Esophagus muscularis mucosa (tissue), 4 donors: ENCODE measurements around the gene PFKL. TPM values are rescaled to one million over a fixed set of nuclear protein-coding genes. Genes with fewer than 3 reads are reported as not detected.

Experiments used
- DNase-seq: peaks from one replicate; pipeline ENCODE4 v3.0.0-alpha.2; 2017; ENCODE audit errors: extremely low spot score
- H3K27ac ChIP-seq, 4 donors: fragments of 200-600 bp; sonication (generic); replicated peaks in 1 of 4; 1 replicate in 3 of 4; 2 replicates in 1 of 4; pipeline ENCODE4 v1.5.1; 2016 to 2019; ENCODE audit warnings: mild to moderate bottlenecking in 1 of 4
- H3K27me3 ChIP-seq, 4 donors: fragments of 200-600 bp; sonication (generic); one replicate each; pipeline versions ENCODE4 v1.5.1 to v1.6.0; 2016 to 2019
- H3K36me3 ChIP-seq, 4 donors: fragments of 200-600 bp; sonication (generic); one replicate each; pipeline ENCODE4 v1.5.1; 2016 to 2019
- H3K4me1 ChIP-seq, 4 donors: fragments of 200-600 bp; sonication (generic); one replicate each; pipeline ENCODE4 v1.5.1; 2016 to 2019
- H3K4me3 ChIP-seq, 4 donors: fragments of 200-600 bp; sonication (generic); 1 replicate in 2 of 4; 2 replicates in 2 of 4; pipeline ENCODE4 v1.5.1; 2016 to 2019; ENCODE audit warnings: mild to moderate bottlenecking in 4 of 4, moderate library complexity in 1 of 4
- H3K9me3 ChIP-seq, 4 donors: fragments of 200-600 bp; sonication (generic); 1 replicate in 3 of 4; 2 replicates in 1 of 4; pipeline ENCODE4 v1.5.1; 2016 to 2019
- EP300 ChIP-seq: sonication (generic); formaldehyde crosslinking; IDR thresholded peaks from one replicate; pipeline ENCODE4 v1.6.1; 2017; ENCODE audit warnings: antibody characterized with exemption
- POLR2A ChIP-seq: fragments of 450-650 bp; IDR thresholded peaks from one replicate; pipeline ENCODE4 v1.6.1; 2017; ENCODE audit warnings: antibody characterized with exemption, moderate library complexity, mild to moderate bottlenecking, low read depth
- POLR2AphosphoS5 ChIP-seq, 2 donors: sonication (generic); formaldehyde crosslinking; IDR thresholded peaks; one replicate each; pipeline ENCODE4 v1.6.1; 2017; ENCODE audit warnings: antibody characterized with exemption in 2 of 2
- WGBS: methylation state at CpG from one replicate; pipeline ENCODE4 v1.1.5; 2018; 5-methylcytosine and 5-hydroxymethylcytosine counted together
- intact Hi-C: fragments of 100-400 bp; cut with DNase I; formaldehyde crosslinking; loops from one replicate; pipeline ENCODE4 v1.15.1; 2023
- total RNA-seq, 4 donors: library from RNA; depleted of rRNA; stranded (reverse); fragments of >200 nt; gene quantifications; one replicate each; pipeline versions ENCODE4 v1.1.0 to v1.2.1, GENCODE V29; 2016
- TF ChIP-seq, protein P1 (sequence below), 3 experiments: fragments of 200-600 bp in 2 of 3; fragments of 450-650 bp in 1 of 3; sonication (generic) in 2 of 3; IDR thresholded peaks; one replicate each; pipeline ENCODE4 v1.5.1; 2017 to 2019; ENCODE audit warnings: antibody characterized with exemption in 3 of 3, mild to moderate bottlenecking in 2 of 3, moderate library complexity in 1 of 3

Gene PFKL
- total RNA-seq, 4 donors from 2014 or later: 61.5 to 109 (median 83.4) TPM

GRCh38 chr21:44265734-44266270, 34.1 kb upstream of the PFKL start:
- no peaks in the 10 kb centered on the region for H3K36me3 ChIP-seq
- WGBS: 98% methylated on average over 10 of the region's 17 CpGs
- H3K4me3 ChIP-seq: no peak overlapping the region
- no peak overlapping the region for H3K27ac ChIP-seq
- no peaks in the 10 kb centered on the region for H3K9me3 ChIP-seq
- DNase-seq: no peak
- intact Hi-C loops: no loop called here
- TF ChIP-seq POLR2AphosphoS5 (IDR thresholded peaks at IDR 0.05) (no peak), EP300 (no peak), POLR2A (no peak)
- TF ChIP-seq, protein P1, sequence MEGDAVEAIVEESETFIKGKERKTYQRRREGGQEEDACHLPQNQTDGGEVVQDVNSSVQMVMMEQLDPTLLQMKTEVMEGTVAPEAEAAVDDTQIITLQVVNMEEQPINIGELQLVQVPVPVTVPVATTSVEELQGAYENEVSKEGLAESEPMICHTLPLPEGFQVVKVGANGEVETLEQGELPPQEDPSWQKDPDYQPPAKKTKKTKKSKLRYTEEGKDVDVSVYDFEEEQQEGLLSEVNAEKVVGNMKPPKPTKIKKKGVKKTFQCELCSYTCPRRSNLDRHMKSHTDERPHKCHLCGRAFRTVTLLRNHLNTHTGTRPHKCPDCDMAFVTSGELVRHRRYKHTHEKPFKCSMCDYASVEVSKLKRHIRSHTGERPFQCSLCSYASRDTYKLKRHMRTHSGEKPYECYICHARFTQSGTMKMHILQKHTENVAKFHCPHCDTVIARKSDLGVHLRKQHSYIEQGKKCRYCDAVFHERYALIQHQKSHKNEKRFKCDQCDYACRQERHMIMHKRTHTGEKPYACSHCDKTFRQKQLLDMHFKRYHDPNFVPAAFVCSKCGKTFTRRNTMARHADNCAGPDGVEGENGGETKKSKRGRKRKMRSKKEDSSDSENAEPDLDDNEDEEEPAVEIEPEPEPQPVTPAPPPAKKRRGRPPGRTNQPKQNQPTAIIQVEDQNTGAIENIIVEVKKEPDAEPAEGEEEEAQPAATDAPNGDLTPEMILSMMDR (IDR thresholded peaks at IDR 0.05): no peak
- no peaks in the 10 kb centered on the region for H3K4me1 ChIP-seq
- peaks cover 0 to 29% (median 0%) of the 10 kb centered on the region in 4 donors for H3K27me3 ChIP-seq

GRCh38 chr21:44267655-44268142, 32.2 kb upstream of the PFKL start:
- Histone ChIP-seq H3K4me1 (no peaks in the 10 kb centered on the region), H3K27ac (no peak overlapping the region), H3K9me3 (no peaks in the 10 kb centered on the region), H3K36me3 (no peaks in the 10 kb centered on the region), H3K27me3 (peaks cover 0 to 24% (median 0%) of the 10 kb centered on the region in 4 donors), H3K4me3 (no peak overlapping the region)
- no peak for TF ChIP-seq POLR2A
- TF ChIP-seq, protein P1 (IDR thresholded peaks at IDR 0.05): peak in 1 of 3 experiments; percentile 19
- 74% methylated on average over 19 of the region's 19 CpGs for WGBS
- intact Hi-C loops: no loop called here
- DNase-seq: no peak

- WGBS: 88% methylated on average over 8 of the region's 8 CpGs
- intact Hi-C loops: no loop called here
- no peak overlapping the region for H3K4me3 ChIP-seq
- no peaks in the 10 kb centered on the region for H3K9me3 ChIP-seq
- no peaks in the 10 kb centered on the region for H3K36me3 ChIP-seq
- TF ChIP-seq POLR2AphosphoS5 (IDR thresholded peaks at IDR 0.05) (no peak), EP300 (no peak), POLR2A (no peak)
- TF ChIP-seq, protein P1 (IDR thresholded peaks at IDR 0.05): no peak
- H3K27me3 ChIP-seq: peaks cover 0 to 29% (median 0%) of the 10 kb centered on the region in 4 donors
- H3K4me1 ChIP-seq: no peaks in the 10 kb centered on the region
- no peak for DNase-seq
- H3K27ac ChIP-seq: no peak overlapping the region
These were observed 30.8 kb upstream of the PFKL start for GRCh38 chr21:44269090-44269489.

DNA sequence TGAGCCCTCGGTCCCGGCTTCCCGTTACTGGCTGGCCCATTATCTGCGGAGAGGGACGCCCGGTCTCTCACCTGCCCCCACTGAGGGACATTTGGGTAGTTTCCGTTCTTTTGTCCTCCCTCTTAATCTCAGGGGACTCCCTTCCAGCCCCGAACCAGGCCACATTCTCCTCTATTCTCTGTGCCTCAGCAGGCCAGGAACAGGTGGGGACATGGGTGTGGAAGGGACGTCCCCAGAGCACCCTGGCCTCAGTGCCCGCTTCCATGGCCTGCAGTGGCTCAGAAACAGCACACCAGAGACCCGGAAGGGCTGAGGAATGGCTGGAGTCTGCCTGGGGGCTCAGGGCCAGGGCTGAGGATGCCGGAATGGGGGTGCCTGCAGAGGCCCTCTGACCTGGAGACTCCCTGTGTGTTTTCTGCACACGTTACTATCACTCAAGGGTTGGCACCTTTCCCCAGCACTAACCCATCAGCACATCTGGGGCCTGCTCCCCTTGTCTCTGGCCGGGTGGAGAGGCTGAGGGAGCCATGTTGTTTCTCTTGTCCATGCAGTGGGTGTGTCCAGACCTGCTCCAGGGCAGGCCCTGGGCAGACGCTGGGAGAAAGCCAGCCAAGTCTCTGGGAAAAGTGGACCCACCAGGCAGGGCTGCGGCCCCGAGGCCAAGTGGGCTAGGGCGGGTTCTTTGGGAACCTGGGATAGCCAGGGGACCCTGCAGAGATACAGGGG, 28.1 kb upstream of the PFKL start:
- Histone ChIP-seq H3K4me1 (no peaks in the 10 kb centered on the region), H3K36me3 (no peaks in the 10 kb centered on the region), H3K4me3 (no peak overlapping the region), H3K27ac (no peak overlapping the region), H3K9me3 (no peaks in the 10 kb centered on the region), H3K27me3 (peaks cover 0 to 32% (median 0%) of the 10 kb centered on the region in 4 donors)
- WGBS: 86% methylated on average over 17 of the region's 18 CpGs
- no peak for DNase-seq
- TF ChIP-seq, protein P1 (IDR thresholded peaks at IDR 0.05): no peak
- intact Hi-C loops: no loop called here
